DND-41 (cell line): ENCODE measurements around the gene FBXO46.

ENCODE experiments used
- ATAC-seq: fragments of 200-7000 bp; cut with Tn5 transposase; 3 replicates; pipeline ENCODE4 v1.9.1; 2021; ENCODE audit warnings: low read depth; ENCODE audit not compliant: insufficient read depth
- DNase-seq: peaks from one replicate; pipeline ENCODE4 v3.0.0-alpha.2; 2020
- H2AFZ ChIP-seq: 2 replicates; pipeline ENCODE4 v1.6.0; 2012; ENCODE audit warnings: low read depth, low read length
- H3K27ac ChIP-seq: 2 replicates; pipeline ENCODE4 v1.5.1; 2012; ENCODE audit warnings: low read length, inconsistent platforms
- H3K27me3 ChIP-seq: fragments of 200-600 bp; sonication (generic); 2 replicates; pipeline ENCODE4 v1.6.0; 2012; ENCODE audit warnings: low read length, mild to moderate bottlenecking, inconsistent platforms; ENCODE audit not compliant: insufficient read depth, poor library complexity
- H3K36me3 ChIP-seq: 2 replicates; pipeline ENCODE4 v1.5.1; 2012; ENCODE audit warnings: low read length, inconsistent platforms; ENCODE audit not compliant: insufficient read depth
- H3K4me1 ChIP-seq: 2 replicates; pipeline ENCODE4 v1.5.1; 2012; ENCODE audit warnings: mild to moderate bottlenecking, low read length; ENCODE audit not compliant: insufficient read depth
- H3K4me2 ChIP-seq: 2 replicates; pipeline ENCODE4 v1.6.0; 2012; ENCODE audit warnings: mild to moderate bottlenecking, moderate library complexity, low read length, inconsistent platforms; ENCODE audit not compliant: insufficient read depth
- H3K4me3 ChIP-seq, 2 experiments: fragments of 200-600 bp in 1 of 2; shearing (Covaris generic) in 1 of 2; 2 replicates each; pipeline ENCODE4 v1.5.1; 2012 to 2016; ENCODE audit warnings: inconsistent platforms in 2 of 2, low read length in 2 of 2, mild to moderate bottlenecking in 2 of 2, low read depth in 1 of 2, moderate library complexity in 1 of 2
- H3K79me2 ChIP-seq: 2 replicates; pipeline ENCODE4 v1.6.0; 2012; ENCODE audit warnings: low read length, inconsistent platforms; ENCODE audit not compliant: insufficient read depth
- H3K9ac ChIP-seq: 2 replicates; pipeline ENCODE4 v1.6.0; 2012; ENCODE audit warnings: low read depth, mild to moderate bottlenecking, inconsistent platforms, low read length, moderate library complexity
- H3K9me3 ChIP-seq: 2 replicates; pipeline ENCODE4 v1.5.1; 2012; ENCODE audit warnings: low read length, moderate library complexity, mild to moderate bottlenecking, inconsistent platforms; ENCODE audit not compliant: insufficient read depth, severe bottlenecking
- H4K20me1 ChIP-seq: 2 replicates; pipeline ENCODE4 v1.6.0; 2012; ENCODE audit warnings: low read length; ENCODE audit not compliant: insufficient read depth
- CTCF ChIP-seq: IDR thresholded peaks from 2 replicates; pipeline ENCODE4 v1.5.1; 2012; ENCODE audit warnings: borderline replicate concordance, low read length, moderate library complexity, mild to moderate bottlenecking; ENCODE audit not compliant: poor library complexity, severe bottlenecking; ENCODE audit errors: extremely low read depth
- EZH2 ChIP-seq: IDR thresholded peaks from 3 replicates; pipeline ENCODE4 v1.6.1; 2012; ENCODE audit warnings: borderline replicate concordance, low read depth, mild to moderate bottlenecking, moderate library complexity, low read length, inconsistent platforms; ENCODE audit not compliant: severe bottlenecking

FBXO46 gene

GRCh38 chr19:45730368-45731288, at the start of gene FBXO46:
FBXO46 (minus strand) TSS chr19:45730896; CDS start chr19:45713495, 17,401 bp downstream.
- H3K36me3 ChIP-seq: peaks cover 4% of the 10 kb centered on the region
- H3K9ac ChIP-seq: peak within 1 kb of the TSS; percentile 81
- no peaks in the 10 kb centered on the region for H3K9me3 ChIP-seq
- peak; percentile 95 for ATAC-seq
- peaks cover 51% of the 10 kb centered on the region for H3K79me2 ChIP-seq
- H3K4me2 ChIP-seq: peak within 1 kb of the TSS; percentile 78
- peaks cover 33% of the 10 kb centered on the region for H3K4me1 ChIP-seq
- peak within 1 kb of the TSS; percentile 88 for H3K27ac ChIP-seq
- peak within 1 kb of the TSS; percentile 88 to 89 for H3K4me3 ChIP-seq
- H4K20me1 ChIP-seq: peaks cover 9% of the 10 kb centered on the region; the same call in 1 of the 2 replicates
- TF ChIP-seq EZH2 (no peak), CTCF (peak; percentile 47)
- H3K27me3 ChIP-seq: no peaks in the 10 kb centered on the region
- peak within 1 kb of the TSS; percentile 91 for H2AFZ ChIP-seq
- peak; percentile 99 for DNase-seq

GRCh38 chr19:45780146-45780447, 49.4 kb upstream of the FBXO46 start:
- DNase-seq (no peak), ATAC-seq (no peak)
- Histone ChIP-seq H3K4me1 (no peaks in the 10 kb centered on the region), H2AFZ (no peak overlapping the region), H3K4me3 (no peak overlapping the region), H3K9ac (no peak overlapping the region), H4K20me1 (peaks cover 22% of the 10 kb centered on the region), H3K27me3 (no peaks in the 10 kb centered on the region), H3K27ac (no peak overlapping the region), H3K79me2 (no peaks in the 10 kb centered on the region), H3K9me3 (no peaks in the 10 kb centered on the region), H3K36me3 (peaks cover 25% of the 10 kb centered on the region), H3K4me2 (no peak overlapping the region)
- TF ChIP-seq CTCF (no peak), EZH2 (no peak)

- no peak overlapping the region for H3K4me2 ChIP-seq
- no peak overlapping the region for H3K4me3 ChIP-seq
- H3K27me3 ChIP-seq: no peaks in the 10 kb centered on the region
- peaks cover 17% of the 10 kb centered on the region for H4K20me1 ChIP-seq
- no peaks in the 10 kb centered on the region for H3K4me1 ChIP-seq
- ATAC-seq (0 out of 3 replicates have a peak, but pooled peaks have one; percentile 36), DNase-seq (peak; percentile 30)
- H3K27ac ChIP-seq: no peak overlapping the region
- no peaks in the 10 kb centered on the region for H3K79me2 ChIP-seq
- no peaks in the 10 kb centered on the region for H3K9me3 ChIP-seq
- H2AFZ ChIP-seq: no peak overlapping the region
- TF ChIP-seq EZH2 (no peak), CTCF (peak; percentile 24)
- no peak overlapping the region for H3K9ac ChIP-seq
- H3K36me3 ChIP-seq: peaks cover 20% of the 10 kb centered on the region
These were observed 48.8 kb upstream of the FBXO46 start for GRCh38 chr19:45779231-45780145.
